NT2/D1 (cell line): ENCODE results near the gene AKR1C1.
"Not testable (repeated sequence)": the region's sequence is repeated elsewhere in the genome, so short reads cannot be mapped to it uniquely, and the experiment has no call there.

Experiments
- DNase-seq: peaks from one replicate; pipeline ENCODE4 v3.0.0-alpha.2; 2011; ENCODE audit warnings: low read depth, low spot score
- H3K27me3 ChIP-seq: 2 replicates; pipeline ENCODE4 v1.6.0; 2011; ENCODE audit warnings: mild to moderate bottlenecking; ENCODE audit not compliant: insufficient read length, insufficient read depth
- H3K36me3 ChIP-seq: 2 replicates; pipeline ENCODE4 v1.6.1; 2011; ENCODE audit warnings: mild to moderate bottlenecking, low read length, mixed read lengths; ENCODE audit not compliant: insufficient read depth, insufficient read length
- H3K4me1 ChIP-seq: 2 replicates; pipeline ENCODE4 v1.5.1; 2011; ENCODE audit not compliant: insufficient read depth, insufficient read length
- H3K4me3 ChIP-seq: 2 replicates; pipeline ENCODE4 v1.5.1; 2011; ENCODE audit warnings: low read depth; ENCODE audit not compliant: insufficient read length
- H3K9ac ChIP-seq: 2 replicates; pipeline ENCODE4 v1.6.0; 2011; ENCODE audit warnings: low read depth; ENCODE audit not compliant: insufficient read length
- H3K9me3 ChIP-seq: 2 replicates; pipeline ENCODE4 v1.5.1; 2011; ENCODE audit warnings: mild to moderate bottlenecking, low read length; ENCODE audit not compliant: insufficient read depth
- SUZ12 ChIP-seq: IDR thresholded peaks from 2 replicates; pipeline ENCODE4 v1.6.1; 2011; ENCODE audit not compliant: insufficient read length, insufficient read depth; ENCODE audit errors: extremely low read depth
- YY1 ChIP-seq: IDR thresholded peaks from 2 replicates; pipeline ENCODE4 v1.6.1; 2011; ENCODE audit not compliant: insufficient read length, insufficient read depth
- ZNF274 ChIP-seq: IDR thresholded peaks from 2 replicates; pipeline ENCODE4 v1.6.1; 2011; ENCODE audit warnings: mild to moderate bottlenecking, low read depth, low read length

Gene AKR1C1

DNA sequence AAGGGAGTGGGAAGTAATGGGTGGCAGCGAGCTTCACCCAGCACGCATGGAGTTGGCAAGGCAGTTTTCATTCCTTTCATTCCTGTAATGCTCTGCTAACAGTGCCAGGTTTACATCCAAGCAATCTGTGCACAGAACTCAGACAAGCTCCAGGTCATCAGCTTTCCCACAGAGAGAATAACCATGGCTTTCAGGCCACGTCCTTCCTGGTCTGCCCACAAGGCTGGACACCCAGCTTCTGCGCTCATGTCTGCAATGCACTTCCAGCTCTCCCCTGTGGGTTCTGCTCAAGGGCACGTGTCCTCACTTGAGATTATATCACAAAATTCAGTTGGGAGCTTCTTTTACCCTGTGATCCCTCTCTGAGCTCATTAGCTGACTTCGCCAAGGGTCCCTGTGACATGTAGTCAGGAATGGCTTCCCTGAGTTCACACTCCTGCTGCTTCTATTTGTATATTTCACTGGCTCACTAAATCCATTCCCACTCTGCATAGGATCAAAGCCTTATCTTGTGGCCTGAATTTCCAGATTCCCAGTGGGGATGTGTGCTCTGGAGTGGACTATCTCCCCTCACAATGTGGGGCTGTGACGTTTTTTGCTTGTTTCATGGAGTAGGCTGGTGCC, 21.9 kb downstream of the AKR1C1 start:
- Histone ChIP-seq H3K4me1 (peaks cover 2% of the 10 kb centered on the region), H3K27me3 (no peaks in the 10 kb centered on the region), H3K36me3 (no peaks in the 10 kb centered on the region), H3K9me3 (no peaks in the 10 kb centered on the region), H3K4me3 (no peak overlapping the region), H3K9ac (no peak overlapping the region)
- no peak for DNase-seq
- no peak for TF ChIP-seq ZNF274

DNA sequence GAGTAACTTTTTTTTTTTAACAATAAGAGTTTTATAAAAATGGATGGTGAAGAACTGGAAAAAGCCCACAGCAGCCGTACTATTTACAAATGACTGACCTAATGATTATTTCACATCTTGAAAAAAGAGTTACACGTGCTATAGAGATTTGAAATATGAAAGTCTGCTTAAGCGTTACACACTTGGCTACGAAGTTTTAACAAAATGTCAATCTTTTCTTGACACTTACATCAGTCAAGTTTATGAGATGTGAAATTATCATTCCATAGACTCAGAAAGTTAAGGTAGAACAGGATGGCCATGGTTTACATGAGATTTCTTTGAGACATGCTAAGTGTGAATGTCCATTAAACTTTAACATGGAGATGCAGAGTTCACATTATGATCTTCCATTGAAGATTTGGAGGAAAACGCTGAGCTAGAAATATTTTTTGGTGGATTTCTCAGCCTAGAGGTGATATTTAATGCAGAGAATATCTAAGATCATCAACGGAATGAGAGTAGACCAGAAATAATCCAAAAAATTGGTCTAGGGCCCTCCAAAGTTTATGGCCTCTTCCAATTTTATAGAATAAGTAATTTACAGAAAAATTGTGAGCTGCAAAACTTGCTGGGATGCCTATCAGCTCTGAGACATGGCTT, 24.9 kb downstream of the AKR1C1 start:
- DNase-seq, H3K27me3 ChIP-seq, H3K4me1 ChIP-seq, H3K9me3 ChIP-seq, H3K36me3 ChIP-seq, H3K4me3 ChIP-seq, H3K9ac ChIP-seq: not testable (repeated sequence)

GRCh38 chr10:4990217-4990616, 27.0 kb downstream of the AKR1C1 start:
- TF ChIP-seq YY1 (no peak), SUZ12 (no peak), ZNF274 (no peak)
- H3K9ac ChIP-seq, result no peak overlapping the region
- H3K4me3 ChIP-seq, result no peak overlapping the region
- H3K27me3 ChIP-seq, result no peaks in the 10 kb centered on the region
- H3K4me1 ChIP-seq, result no peaks in the 10 kb centered on the region
- H3K36me3 ChIP-seq, result no peaks in the 10 kb centered on the region
- H3K9me3 ChIP-seq, result no peaks in the 10 kb centered on the region
- no peak for DNase-seq

GRCh38 chr10:4991463-4991862, 28.2 kb downstream of the AKR1C1 start:
- not testable (repeated sequence) for H3K9me3 ChIP-seq, H3K27me3 ChIP-seq, H3K4me1 ChIP-seq, H3K4me3 ChIP-seq, DNase-seq, H3K9ac ChIP-seq, H3K36me3 ChIP-seq

GRCh38 chr10:4992564-4992963, 29.3 kb downstream of the AKR1C1 start:
- H3K9me3 ChIP-seq, H3K4me1 ChIP-seq, DNase-seq, H3K27me3 ChIP-seq, H3K36me3 ChIP-seq, H3K4me3 ChIP-seq, H3K9ac ChIP-seq: not testable (repeated sequence)

- H3K4me1 ChIP-seq, DNase-seq, H3K9ac ChIP-seq, H3K9me3 ChIP-seq, H3K27me3 ChIP-seq, H3K4me3 ChIP-seq, H3K36me3 ChIP-seq: not testable (repeated sequence)
Measured at GRCh38 chr10:4994260-4994659, 31.0 kb downstream of the AKR1C1 start.

GRCh38 chr10:4998671-4999070, 35.5 kb downstream of the AKR1C1 start:
- no peak for DNase-seq
- H3K27me3 ChIP-seq, result no peaks in the 10 kb centered on the region
- H3K4me1 ChIP-seq, result no peaks in the 10 kb centered on the region
- H3K36me3 ChIP-seq, result no peaks in the 10 kb centered on the region
- H3K4me3 ChIP-seq, result no peak overlapping the region
- H3K9me3 ChIP-seq, result no peaks in the 10 kb centered on the region
- H3K9ac ChIP-seq, result no peak overlapping the region
- TF ChIP-seq ZNF274 (no peak), SUZ12 (no peak), YY1 (no peak)

DNA sequence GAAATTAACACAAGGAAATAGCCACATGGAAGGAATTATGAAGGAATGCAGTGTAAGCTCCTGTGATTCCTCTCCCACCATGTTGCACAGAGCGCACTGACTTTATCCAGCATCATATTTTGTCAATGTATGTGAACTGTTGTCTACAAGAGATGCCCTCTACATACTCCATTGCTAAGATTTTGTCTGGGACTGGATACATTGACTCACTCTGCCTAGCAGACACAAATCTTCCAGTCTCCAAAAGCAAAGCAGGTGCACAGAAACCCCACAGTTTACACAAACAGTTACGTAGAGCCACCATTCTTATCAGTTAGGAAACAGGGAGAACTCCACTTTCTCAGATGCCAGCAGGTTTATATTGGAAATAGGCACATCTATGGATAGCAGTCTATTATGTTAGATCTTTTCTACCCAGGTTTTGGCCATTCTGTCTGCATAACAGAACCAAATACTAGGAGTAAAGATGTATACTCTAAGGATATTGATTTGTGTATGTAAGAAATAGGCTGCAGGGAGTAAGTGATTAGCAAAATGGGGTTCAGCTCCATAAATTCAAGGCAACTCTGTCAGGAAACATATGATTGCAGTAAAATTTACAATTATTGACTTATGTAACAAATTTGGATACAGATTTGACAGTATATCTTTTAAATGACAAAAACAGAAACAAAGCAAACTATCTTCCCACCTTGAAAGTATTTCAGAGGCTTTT, 39.0 kb downstream of the AKR1C1 start:
- H3K27me3 ChIP-seq, result no peaks in the 10 kb centered on the region
- H3K4me3 ChIP-seq, result no peak overlapping the region
- no peak for DNase-seq
- no peaks in the 10 kb centered on the region for H3K4me1 ChIP-seq
- H3K36me3 ChIP-seq, result no peaks in the 10 kb centered on the region
- TF ChIP-seq YY1 (no peak), SUZ12 (no peak), ZNF274 (no peak)
- H3K9ac ChIP-seq, result no peak overlapping the region
- no peaks in the 10 kb centered on the region for H3K9me3 ChIP-seq

GRCh38 chr10:5003127-5004029, 40.2 kb downstream of the AKR1C1 start, which contains the start of gene AKR1C2:
Gene AKR1C2 (minus strand): TSS chr10:5003857. CDS start chr10:5003835, 22 bp downstream.
- not testable (repeated sequence) for H3K36me3 ChIP-seq, H3K4me3 ChIP-seq, H3K27me3 ChIP-seq, H3K9me3 ChIP-seq, DNase-seq, H3K9ac ChIP-seq, H3K4me1 ChIP-seq

GRCh38 chr10:5004030-5004385, 40.8 kb downstream of the AKR1C1 start:
- H3K27me3 ChIP-seq, H3K9me3 ChIP-seq, H3K4me3 ChIP-seq, H3K36me3 ChIP-seq, H3K4me1 ChIP-seq, H3K9ac ChIP-seq, DNase-seq: not testable (repeated sequence)
